Measurements from ENCODE around the gene DNLZ. TPM values are rescaled to one million over a fixed set of nuclear protein-coding genes. Genes with fewer than 3 reads are reported as not detected.
A peak's percentile ranks its signal among the peaks of the same experiment; 100 is the strongest.

The DNLZ gene
- total and polyA plus RNA-seq, 2 of the 4 experiments (the other 2 are of a cell fraction), result 2.0 to 11.4 TPM

- Histone ChIP-seq H4K91ac (ENCODE audit: insufficient read depth, low read depth, low read length) (no peak overlapping the region), H2AK5ac (ENCODE audit: low read depth, low read length) (no peak overlapping the region), H4K8ac (ENCODE audit: low read depth in 2 of 2, low read length in 2 of 2) (no peak overlapping the region), H3K4ac (ENCODE audit: low read depth, low read length) (no peak overlapping the region), H2AK9ac (replicated peaks; ENCODE audit: low read depth, low read length, poor library complexity) (peak overlapping the region; percentile 74), H2BK120ac (ENCODE audit: low read depth, low read length) (no peak overlapping the region), H3K18ac (ENCODE audit: low read depth, low read length) (no peak overlapping the region), H2BK5ac (ENCODE audit: low read depth, low read length, poor library complexity, severe bottlenecking) (no peak overlapping the region), H2BK20ac (ENCODE audit: low read depth, low read length) (no peak overlapping the region), H3K56ac (ENCODE audit: extremely low read depth, insufficient read depth, low read length) (no peak overlapping the region), H3K9me3 (ENCODE audit: control insufficient read depth, insufficient read depth, low read length) (no peaks in the 10 kb centered on the region), H2BK15ac (ENCODE audit: low read depth, low read length) (no peak overlapping the region), H3K4me3 (ENCODE audit: insufficient read depth, low read depth, low read length) (no peak overlapping the region), H4K20me1 (ENCODE audit: insufficient read depth, low read length) (peaks cover 84% of the 10 kb centered on the region), H3K79me1 (ENCODE audit: low read depth in 1 of 2, low read length in 2 of 2) (peaks cover 5 to 76% of the 10 kb centered on the region in 2 experiments), H3K9me1 (ENCODE audit: insufficient read depth, low read length) (peaks cover 6% of the 10 kb centered on the region; the same call in 1 of the 2 replicates), H3K23ac (ENCODE audit: low read depth, low read length) (no peak overlapping the region), H2AFZ (replicated peaks; ENCODE audit: low read length, poor library complexity) (no peak overlapping the region), H4K5ac (ENCODE audit: low read depth, low read length) (no peak overlapping the region), H3K27ac (ENCODE audit: insufficient read depth, low read length) (no peak overlapping the region), H3K9ac (ENCODE audit: low read depth, low read length) (no peak overlapping the region), H3K27me3 (ENCODE audit: control insufficient read depth, insufficient read depth, low read length) (no peaks in the 10 kb centered on the region), H3K4me1 (ENCODE audit: control insufficient read depth, insufficient read depth, low read length) (peaks cover 15% of the 10 kb centered on the region), H3K4me2 (ENCODE audit: low read depth, low read length) (no peak overlapping the region), H3K36me3 (ENCODE audit: control insufficient read depth, insufficient read depth, low read length) (peaks cover 86% of the 10 kb centered on the region), H3K14ac (replicated peaks; ENCODE audit: low read depth, low read length) (no peak overlapping the region)
- TF ChIP-seq CTCF (conservative IDR thresholded peaks at IDR 0.05; ENCODE audit: low read depth, low read length) (no peak), RAD21 (IDR thresholded peaks at IDR 0.05; ENCODE audit: low read length) (no peak), ELK1 (IDR thresholded peaks at IDR 0.05; ENCODE audit: borderline replicate concordance, low read depth, low read length) (no peak)
- POLR2A ChIA-PET (ENCODE audit: unreplicated experiment), result no interaction called here
- in situ Hi-C loops (cut with MboI; ENCODE audit: low sequenced_read_pairs), result no loop called here
- no TSS peak for BruUV-seq (replicated peaks)
- no peak for DNase-seq
- ATAC-seq (ENCODE audit: low read depth), result no peak
- dilution Hi-C loops (cut with HindIII; ENCODE audit: low sequenced_read_pairs, unreplicated experiment), result no loop called here
- WGBS, 2 experiments (ENCODE audit: extremely low coverage in 2 of 2, insufficient read length in 1 of 2), result 96% methylated on average over 20 of the region's 23 CpGs; no CpG with 5 or more reads in 1 of the 2 experiments
- CTCF ChIA-PET, result no interaction called here
- intact Hi-C loops (cut with micrococcal nuclease), result no loop called here
These were observed 26.7 kb downstream of the DNLZ start for GRCh38 chr9:136336881-136337280.
